ENCODE measurements around the gene ZNF662. TPM values are rescaled to one million over a fixed set of nuclear protein-coding genes. Genes with fewer than 3 reads are reported as not detected.

The ZNF662 gene
- total and polyA plus RNA-seq, 9 of the 15 experiments (the other 6 are each of a cell fraction or from before 2014, with no cell fraction given), result 0.07 to 0.55 (median 0.27) TPM

- TF ChIP-seq SMARCE1 (IDR thresholded peaks at IDR 0.05), result no peak
- no peak for TF ChIP-seq ZC3H8 (IDR thresholded peaks at IDR 0.05)
- no peak for TF ChIP-seq BMI1 (IDR thresholded peaks at IDR 0.05; ENCODE audit: low read length)
- no peak for TF ChIP-seq CREB3L1 (IDR thresholded peaks at IDR 0.05; ENCODE audit: borderline replicate concordance, low read depth)
- TF ChIP-seq ZNF398 (CRISPR knock-in tag; IDR thresholded peaks at IDR 0.05), result no peak
- no peak for TF ChIP-seq CLOCK (CRISPR knock-in tag; IDR thresholded peaks at IDR 0.05; ENCODE audit: borderline replicate concordance)
- TF ChIP-seq PCBP2 (IDR thresholded peaks at IDR 0.05; ENCODE audit: low read depth, low read length, poor library complexity, severe bottlenecking), result no peak
- TF ChIP-seq FOS (IDR thresholded peaks at IDR 0.05; ENCODE audit: extremely low read depth, insufficient read length), result no peak
- TF ChIP-seq HDAC2 (IDR thresholded peaks at IDR 0.05), result no peak
- no peak for TF ChIP-seq SIX5 (IDR thresholded peaks at IDR 0.05; ENCODE audit: borderline replicate concordance in 1 of 2, insufficient read depth in 1 of 2, low read depth in 1 of 2, low read length in 2 of 2)
- TF ChIP-seq ZNF184 (CRISPR knock-in tag; IDR thresholded peaks at IDR 0.05), result no peak
- 0 out of 2 replicates have a peak, but pooled peaks have one; percentile 38 for TF ChIP-seq LCOR (CRISPR knock-in tag; IDR thresholded peaks at IDR 0.05)
- no peak for TF ChIP-seq PATZ1 (CRISPR knock-in tag; IDR thresholded peaks at IDR 0.05; ENCODE audit: borderline replicate concordance)
- TF ChIP-seq ELK1 (CRISPR knock-in tag; IDR thresholded peaks at IDR 0.05), result no peak
- peak; percentile 48 for TF ChIP-seq CCNT2 (IDR thresholded peaks at IDR 0.05; ENCODE audit: borderline replicate concordance, extremely low read depth, insufficient read length, low read depth, low read length)
- no peak for TF ChIP-seq LEF1 (IDR thresholded peaks at IDR 0.05)
- TF ChIP-seq TAF7 (tag; IDR thresholded peaks at IDR 0.05), result no peak
These were observed 25.1 kb upstream of the ZNF662 start (continued) for GRCh38 chr3:42880601-42881451.

All from K562 (cell line).